Right ventricle myocardium superior (tissue), 1 donor: ENCODE measurements around the gene IKZF5. TPM values are rescaled to one million over a fixed set of nuclear protein-coding genes. Genes with fewer than 3 reads are reported as not detected.
A peak's percentile ranks its signal among the peaks of the same experiment; 100 is the strongest.

Source experiments
- ATAC-seq: fragments of 200-7000 bp; cut with Tn5 transposase; one replicate; pipeline ENCODE4 v1.9.1; 2020; ENCODE audit warnings: mild to moderate bottlenecking; ENCODE audit not compliant: poor library complexity
- DNase-seq: peaks from one replicate; pipeline ENCODE4 v3.0.0-alpha.2; 2020
- intact Hi-C: fragments of 100-400 bp; cut with DNase I; formaldehyde crosslinking; loops from one replicate; pipeline ENCODE4 v1.11.2; 2022
- total RNA-seq: library from RNA; stranded (reverse); fragmentation: NEBNext Ultra II Directional; extraction: Animal tissue kit (Norgen Biotek cat#: 25700); gene quantifications from one replicate; pipeline ENCODE4 v1.2.1, GENCODE V29; 2021
- donor health status: DM: no; HTN: yes; CAD: no; lungs with severe emphysema.

Gene IKZF5
- total RNA-seq, 1 donor from 2014 or later: 9.7 TPM

DNA sequence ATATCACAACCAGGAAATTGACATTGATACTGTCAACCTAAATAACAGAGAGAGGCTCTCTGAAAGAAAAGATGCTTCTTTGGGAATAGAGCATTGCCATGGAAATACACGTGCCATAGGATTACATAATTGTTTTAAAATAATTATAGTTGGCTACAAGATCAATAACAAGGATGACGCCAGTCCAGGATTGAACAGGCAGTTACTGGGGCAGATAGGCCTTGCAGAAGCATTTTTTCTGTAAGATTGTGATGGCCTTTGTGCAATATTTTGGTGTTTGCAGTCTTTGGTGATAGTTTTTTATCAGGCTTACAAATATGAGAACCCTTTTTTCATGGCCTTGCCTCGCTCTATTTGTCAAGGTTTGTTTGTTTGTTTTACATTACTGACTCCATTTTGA lies 10.7 kb upstream of the IKZF5 start:
- intact Hi-C loops: no loop called here
- no peak for ATAC-seq

DNA sequence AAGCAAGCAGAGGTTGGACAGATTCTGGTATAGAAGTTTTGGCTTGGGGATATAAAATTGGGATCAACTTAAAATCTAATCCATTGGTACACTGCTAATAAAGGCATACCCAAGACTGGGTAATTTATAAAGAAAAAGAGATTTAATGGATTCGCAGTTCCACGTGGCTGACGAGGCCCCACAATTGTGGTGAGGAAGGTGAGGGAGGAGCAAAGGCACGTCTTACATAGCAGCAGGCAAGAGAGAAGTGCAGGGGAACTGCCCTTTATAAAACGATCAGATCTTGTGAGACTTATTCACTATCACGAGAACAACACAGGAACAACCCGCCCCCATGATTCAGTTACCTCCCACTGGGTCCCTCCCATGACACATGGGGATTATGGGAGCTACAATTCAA lies 9.9 kb upstream of the IKZF5 start:
- ATAC-seq (no peak), DNase-seq (no peak)
- intact Hi-C loops: no loop called here

More for the DNA sequence above, 10.7 kb upstream of the IKZF5 start:
- DNase-seq: no peak

DNA sequence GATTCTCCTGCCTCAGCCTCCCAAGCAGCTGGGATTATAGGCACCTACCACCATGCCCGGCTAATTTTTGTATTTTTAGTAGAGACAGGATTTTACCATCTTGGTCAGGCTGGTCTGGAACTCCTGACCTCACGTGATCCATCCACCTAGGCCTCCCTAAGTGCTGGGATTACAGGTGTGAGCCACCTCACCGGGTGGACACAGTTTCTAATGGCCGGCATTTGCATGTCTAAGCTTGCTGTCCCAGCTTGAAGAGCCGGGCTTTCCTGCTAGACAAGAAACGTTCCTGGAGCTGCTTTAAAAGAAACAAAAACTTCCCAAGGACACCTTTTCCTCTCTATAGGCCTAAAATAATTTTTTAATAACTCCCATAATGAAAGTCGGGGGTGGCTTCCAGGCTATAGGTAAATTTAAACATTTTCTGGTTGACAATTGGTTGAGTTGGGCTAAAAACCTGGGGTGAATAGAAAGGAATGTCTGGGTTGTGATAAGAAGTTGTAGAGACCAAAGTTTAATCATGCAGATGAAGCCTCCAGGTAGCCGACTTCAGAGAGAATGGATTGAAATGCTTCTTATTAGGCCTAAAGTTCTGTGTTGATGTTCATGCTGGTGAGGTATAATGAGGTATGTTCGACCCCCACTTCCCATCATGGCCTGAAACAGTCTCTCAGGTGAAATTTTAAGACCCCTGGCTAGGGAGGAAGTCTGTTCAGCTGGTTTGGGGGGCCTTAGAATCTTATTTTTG lies 9.0 kb upstream of the IKZF5 start:
- ATAC-seq: no peak
- intact Hi-C loops: no loop called here
- DNase-seq: no peak

DNA sequence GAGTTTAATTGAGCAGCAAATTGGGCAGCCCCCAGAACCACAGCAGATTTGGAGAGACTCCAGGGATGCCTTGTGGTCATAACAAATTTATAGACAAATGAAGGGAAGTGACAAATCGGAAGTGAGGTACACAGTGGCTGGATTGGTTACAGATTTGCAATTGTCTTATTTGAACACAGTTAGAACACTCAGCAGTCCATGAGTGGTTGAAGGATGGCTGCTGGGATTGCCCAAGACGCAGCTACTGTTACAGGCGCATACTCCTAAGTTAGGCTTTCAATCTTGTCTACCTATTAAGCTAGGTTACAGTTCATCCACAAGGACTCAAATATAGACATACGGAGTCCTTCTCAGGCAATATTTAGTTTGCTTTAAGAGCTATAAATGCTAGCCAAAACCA lies 7.6 kb upstream of the IKZF5 start:
- intact Hi-C loops: no loop called here
- DNase-seq (no peak), ATAC-seq (no peak)

DNA sequence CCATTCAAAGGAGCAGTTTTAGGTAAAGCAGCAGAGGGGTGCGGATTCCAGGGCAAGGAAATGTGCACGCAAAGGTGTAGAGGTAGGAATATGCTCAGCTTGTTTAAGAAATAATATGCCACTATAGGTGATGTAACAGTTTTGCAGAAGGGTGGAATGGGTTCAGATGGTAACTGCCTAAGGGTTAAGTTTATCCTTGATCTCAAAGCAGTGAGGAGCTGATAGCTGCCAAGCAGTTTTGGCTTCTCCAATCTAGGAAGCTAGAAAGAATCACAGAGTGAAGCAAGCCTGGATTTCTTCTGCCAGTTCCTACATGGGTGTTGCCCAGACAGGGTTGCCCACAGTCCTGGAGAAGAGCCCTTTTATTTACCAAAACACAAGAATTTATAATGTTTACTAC lies 6.2 kb upstream of the IKZF5 start:
- intact Hi-C loops: no loop called here
- ATAC-seq (no peak), DNase-seq (no peak)

DNA sequence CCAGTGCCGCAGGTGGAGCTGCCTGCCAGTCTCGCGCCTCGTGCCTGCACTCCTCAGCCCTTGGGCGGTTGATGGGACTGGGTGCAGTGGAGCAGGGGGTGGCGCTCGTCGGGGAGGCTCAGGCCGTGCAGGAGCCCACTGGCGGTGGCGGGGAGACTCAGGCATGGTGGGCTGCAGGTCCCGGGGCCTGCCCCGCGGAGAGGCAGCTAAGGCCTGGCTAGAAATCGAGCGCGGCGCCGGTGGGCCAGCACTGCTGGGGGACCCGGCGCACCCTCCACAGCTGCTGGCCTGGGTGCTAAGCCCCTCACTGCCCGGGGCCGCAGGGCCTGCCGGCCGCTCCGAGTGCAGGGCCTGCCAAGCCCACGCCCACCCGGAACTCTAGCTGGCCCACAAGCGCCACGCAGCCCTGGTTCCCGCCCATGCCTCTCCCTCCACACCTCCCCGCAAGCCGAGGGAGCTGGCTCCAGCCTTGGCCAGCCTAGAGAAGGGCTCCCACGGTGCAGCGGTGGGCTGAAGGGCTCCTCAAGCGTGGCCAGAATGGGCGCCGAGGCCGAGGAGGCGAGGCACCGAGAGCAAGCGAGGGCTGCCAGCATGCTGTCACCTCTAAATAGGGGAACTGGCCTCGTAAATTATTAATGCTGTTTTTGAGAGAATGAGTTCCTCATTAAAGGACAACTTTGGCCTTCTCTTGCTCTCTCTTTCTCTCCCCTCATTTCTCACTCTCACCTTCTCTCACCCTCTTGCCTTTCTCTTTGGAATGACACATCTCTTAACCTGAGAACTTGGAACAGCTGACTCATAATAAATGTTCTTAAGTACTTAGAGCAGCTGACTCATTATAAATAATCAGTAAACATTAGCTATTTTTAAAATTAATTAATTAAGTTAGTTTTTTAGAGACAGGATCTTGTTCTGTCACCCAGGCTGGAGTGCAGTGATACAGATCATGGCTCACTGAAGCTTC lies 5.1 kb upstream of the IKZF5 start:
- ATAC-seq: no peak
- intact Hi-C loops: no loop called here
- DNase-seq: no peak

DNA sequence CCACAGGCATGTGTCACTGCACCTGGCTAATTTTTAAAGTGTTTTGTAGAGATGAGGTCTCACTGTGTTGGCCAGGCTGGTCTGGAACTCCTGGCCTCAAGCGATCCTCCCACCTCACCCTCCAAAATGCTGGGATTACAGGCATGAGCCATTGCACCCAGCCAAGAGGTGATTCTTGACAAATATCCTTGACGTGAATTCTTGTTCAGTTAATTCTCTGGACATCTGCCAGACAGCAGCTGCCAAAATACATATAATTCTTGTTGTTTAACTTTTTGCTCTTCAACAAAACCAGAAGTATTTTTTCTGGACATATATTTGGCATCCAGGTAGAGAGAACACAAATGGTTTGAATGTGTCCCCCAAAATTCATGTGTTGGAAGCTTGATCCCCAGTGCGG lies 3.4 kb upstream of the IKZF5 start:
- DNase-seq (no peak), ATAC-seq (no peak)
- intact Hi-C loops: no loop called here

DNA sequence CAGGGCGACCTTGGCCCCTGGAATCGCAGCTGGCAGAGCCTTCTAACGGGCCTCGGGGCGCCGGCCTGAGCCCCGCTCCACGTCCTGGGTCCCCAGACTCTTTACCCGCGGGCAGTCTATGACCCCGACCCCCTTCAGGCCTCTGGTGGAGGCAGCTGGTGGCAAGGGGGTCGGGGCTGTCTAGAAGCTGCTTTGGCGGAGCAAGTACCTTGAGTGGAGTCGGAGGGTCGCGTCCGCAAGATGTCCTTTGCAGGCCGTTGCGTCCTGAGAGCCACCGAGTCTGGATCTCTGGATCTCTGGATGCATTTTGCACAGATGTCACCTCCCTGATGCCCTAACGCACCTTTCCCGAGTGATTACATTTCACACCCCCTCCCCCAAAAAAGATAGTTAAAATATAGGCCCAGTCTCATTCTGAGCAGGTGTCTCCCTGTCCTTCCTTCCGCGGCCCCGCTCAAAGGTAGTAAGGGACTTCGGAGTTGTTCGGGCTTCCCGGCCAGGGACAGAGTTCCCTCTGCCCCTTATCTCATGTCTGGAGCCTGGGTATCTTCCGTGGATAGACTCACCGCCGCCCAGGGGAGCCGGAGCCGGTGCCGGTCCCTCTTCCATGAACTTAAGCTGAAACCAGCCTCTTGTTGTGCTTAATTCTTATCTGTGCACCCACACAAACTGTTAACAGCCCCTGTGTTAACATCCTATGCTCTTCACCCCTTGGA lies 668 bp upstream of the IKZF5 start:
- DNase-seq: peak; percentile 47
- ATAC-seq: peak; percentile 24
- intact Hi-C loops: no loop called here

DNA sequence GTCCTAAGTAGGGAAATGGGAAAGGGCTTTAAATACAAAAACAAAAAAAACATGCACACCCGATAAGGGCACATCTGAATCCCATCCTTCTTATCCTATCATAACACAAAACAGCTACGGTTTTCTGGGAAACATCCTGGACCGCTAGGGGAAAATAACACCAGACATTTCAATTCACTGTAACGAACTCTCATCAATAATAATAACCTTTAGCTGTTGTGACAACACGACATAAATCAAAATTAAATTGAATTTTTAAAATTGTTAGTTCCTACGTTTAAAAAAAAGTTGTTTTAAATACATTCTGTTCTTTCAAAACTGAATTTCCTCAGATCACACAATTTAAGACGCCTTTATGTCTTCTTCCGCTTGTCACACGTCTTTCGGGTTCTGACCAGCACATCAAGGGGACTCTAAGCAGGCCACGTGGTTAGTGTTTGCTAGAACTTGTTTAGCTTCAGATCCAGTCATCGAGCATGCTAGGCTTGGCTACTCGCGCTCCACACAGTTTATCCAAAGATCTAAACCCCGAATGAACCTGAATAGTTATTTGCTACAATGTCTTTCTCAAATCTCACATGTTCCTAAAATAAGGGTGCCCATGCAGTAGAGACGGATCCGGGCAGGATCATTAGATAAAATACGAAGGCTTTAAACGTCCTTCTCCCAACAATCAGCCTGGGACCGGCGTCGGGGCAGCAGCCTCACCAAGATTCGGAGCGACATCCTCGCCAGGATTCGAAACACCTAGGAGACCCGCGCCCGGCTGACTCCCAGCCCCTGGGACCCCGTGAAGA lies 839 bp downstream of the IKZF5 start:
- ATAC-seq (peak; percentile 30), DNase-seq (no peak)

DNA sequence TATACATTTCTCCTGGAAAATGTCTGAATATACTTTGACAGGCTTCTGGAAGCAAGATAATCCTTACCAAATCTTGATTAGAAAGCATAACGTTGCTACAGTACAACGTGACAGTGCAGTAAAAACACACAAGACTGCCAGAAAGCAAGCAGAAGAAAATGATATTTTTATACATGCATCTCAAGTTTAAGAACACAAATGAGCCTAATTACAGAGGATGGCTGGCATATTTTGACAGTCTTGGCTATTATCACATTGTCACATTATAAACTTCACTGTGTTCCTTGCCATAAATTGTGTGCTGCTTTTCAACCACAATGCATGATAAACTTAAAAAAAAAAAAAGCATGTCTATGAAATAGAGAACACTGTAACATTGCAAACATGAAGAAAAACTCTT lies 4.3 kb downstream of the IKZF5 start:
- intact Hi-C loops: no loop called here
- DNase-seq (no peak), ATAC-seq (no peak)

More for the DNA sequence above, 839 bp downstream of the IKZF5 start:
- intact Hi-C loops: no loop called here

DNA sequence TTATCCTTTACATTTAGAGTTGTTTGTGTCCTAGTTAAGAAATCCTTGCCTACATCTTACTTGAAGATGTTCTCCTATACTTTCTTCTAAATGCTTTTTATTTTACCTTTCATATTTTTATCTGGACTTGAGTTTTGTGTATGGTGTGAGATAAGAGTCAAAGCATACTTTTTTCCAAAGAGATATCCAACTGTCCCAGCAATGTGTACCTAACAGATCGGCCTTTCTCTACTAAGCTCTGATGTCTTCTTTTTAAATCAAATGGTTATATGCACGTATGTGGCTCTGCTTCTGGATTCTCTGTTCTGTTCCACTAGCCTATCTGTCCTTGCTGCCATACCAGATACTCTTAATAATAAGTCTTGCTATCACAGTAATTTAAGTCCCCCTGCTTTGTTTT lies 7.2 kb downstream of the IKZF5 start:
- no peak for DNase-seq
- intact Hi-C loops: no loop called here
- no peak for ATAC-seq

DNA sequence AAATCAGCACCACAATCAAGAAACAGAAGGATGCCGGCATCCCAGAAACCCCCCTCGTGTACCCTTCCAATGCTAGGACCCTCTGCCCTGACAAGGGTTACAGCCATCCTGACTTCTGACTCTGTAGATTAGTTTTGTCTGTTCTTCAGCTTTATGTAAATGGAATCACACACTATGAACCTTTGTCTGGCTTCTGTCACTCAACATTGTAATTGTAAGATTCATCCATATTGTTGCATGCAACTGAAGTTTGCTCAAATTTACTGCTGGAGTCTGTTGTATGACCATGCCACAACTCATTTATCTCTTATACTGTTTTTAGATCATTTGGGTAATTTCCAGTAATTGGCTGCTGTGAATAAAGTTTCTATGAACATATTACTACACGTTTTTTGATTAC lies 8.4 kb downstream of the IKZF5 start:
- no peak for DNase-seq
- intact Hi-C loops: no loop called here

DNA sequence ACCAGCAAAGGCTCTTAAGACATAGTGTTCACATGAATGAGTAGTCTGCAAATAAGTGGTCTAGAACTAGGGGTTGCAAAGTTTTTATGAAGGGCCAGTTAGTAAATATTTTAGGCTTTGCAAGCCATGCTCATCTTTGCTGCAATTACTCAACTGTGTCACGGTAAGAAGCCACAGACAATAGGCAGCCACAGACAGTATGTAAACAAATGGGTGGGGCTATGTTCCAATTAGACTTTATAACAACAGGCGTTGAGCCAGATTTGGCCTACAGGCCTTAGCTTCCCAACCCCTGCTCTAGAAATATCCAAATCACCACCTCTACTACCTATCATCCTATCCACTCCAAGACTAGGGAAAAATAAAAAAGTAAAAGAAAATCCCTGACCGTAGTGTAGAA lies 9.2 kb downstream of the IKZF5 start:
- DNase-seq (no peak), ATAC-seq (no peak)
- intact Hi-C loops: no loop called here

More for the DNA sequence above, 8.4 kb downstream of the IKZF5 start:
- no peak for ATAC-seq

DNA sequence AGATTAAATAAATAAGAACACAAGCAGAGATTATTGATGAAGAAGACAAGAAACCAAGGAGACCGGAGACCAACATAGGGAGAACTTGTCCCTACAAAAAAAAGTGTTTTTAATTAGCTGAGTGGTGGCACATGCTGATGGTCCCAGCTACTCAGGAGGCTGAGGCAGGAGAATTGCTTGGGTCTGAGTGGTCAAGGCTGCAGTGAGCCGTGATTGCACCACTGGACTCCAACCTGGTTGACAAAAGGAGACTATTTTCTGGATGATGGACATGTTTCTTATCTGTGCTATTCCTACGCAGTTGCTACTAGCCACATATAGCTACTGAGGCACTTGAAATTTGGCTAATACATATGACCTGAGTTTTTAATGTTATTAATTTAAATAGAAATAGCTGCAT lies 9.7 kb downstream of the IKZF5 start:
- ATAC-seq (no peak), DNase-seq (no peak)
- intact Hi-C loops: no loop called here

DNA sequence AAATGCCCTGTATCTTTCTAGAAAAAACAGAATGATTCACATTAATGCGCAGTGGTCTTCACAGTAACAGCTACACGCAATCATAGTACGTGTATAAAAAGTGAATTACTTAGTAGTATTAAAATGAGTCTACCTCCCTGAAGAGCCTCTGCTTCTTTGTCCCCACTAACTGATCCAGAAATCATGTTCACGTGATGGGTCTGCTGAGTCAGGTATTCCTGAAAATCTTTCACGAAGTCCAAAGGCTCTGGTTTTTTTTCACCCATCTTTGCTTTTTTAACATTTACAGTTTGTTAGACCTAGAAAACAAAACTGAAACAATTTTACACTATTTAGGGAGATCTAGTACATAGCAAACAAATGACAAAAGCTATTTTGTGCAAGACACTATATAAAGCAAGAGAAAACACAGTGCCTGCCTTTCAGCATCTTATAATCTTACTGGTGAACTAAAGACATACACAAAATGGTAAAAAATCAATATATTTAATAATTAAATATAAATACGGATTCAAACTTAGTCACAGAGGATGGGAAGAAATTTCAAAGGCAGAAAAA lies 10.2 kb downstream of the IKZF5 start:
- DNase-seq (no peak), ATAC-seq (no peak)
- intact Hi-C loops: no loop called here

DNA sequence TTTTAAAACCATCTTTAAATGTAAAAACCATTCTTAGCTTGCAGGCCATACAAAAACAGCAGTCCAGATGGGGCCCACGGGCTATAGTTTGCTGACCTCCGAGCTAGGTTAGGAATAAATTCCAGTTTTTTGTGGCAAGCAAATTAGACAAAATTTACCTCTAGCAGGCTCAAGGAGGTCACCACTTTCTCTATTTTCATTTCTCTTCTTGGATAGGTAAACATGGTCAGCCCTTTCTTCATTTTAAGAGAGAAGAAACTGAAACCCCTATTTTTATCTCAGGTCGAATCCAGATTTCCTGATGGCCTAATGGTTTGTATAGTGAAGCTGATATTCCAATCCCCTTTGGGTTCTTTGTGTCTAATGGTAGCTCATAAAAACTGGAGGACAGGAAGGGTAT lies 10.7 kb downstream of the IKZF5 start:
- no peak for ATAC-seq
- no peak for DNase-seq
- intact Hi-C loops: no loop called here

DNA sequence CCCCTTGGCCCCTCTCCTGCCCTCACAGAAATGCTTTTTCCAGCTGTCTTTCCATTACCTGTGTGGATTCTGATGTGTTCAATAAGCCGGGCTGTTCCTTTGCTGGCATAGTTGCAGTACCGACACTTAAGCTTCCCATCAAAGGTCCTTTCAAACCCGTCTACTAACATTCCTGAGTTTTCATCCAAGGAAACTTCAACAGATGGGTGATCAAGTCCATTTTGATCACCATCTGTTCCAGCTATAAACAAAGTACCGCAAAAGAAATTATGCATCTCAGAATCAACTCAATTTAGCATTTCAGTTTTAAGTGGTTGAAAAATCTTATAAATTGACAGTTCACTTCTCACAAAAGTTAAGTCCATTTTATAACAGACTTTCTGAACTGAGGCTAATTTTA lies 12.7 kb downstream of the IKZF5 start:
- ATAC-seq (no peak), DNase-seq (no peak)
- intact Hi-C loops: no loop called here

DNA sequence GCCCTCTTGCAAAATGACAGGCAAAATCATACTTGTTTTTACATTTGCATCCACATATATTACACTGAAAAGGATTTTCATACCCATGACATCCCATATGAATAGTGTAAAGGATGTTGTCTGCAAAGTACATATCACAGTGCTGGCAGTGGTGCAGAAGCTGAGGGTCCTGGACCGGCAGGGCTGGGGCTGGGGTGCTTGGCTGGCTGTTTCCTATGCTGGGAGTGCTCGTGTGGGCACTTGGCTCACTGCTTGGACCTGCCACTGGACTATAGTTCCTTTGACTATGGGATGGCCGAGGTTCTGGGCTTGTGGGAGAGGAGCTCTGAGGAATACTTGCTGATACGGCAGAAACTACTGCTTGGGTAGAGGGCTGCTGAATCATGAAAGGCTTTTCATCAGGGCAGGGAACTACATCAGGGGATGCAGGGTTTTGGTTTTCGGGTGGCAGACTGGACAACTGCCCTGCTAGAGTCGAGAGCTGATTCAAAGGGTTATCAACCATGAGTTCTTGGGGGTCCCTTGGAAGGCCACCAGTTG lies 14.7 kb downstream of the IKZF5 start:
- intact Hi-C loops: no loop called here
- ATAC-seq (no peak), DNase-seq (no peak)
